Spinal cord (tissue), 10 donors: ENCODE results near the gene ATP8A2. TPM values are rescaled to one million over a fixed set of nuclear protein-coding genes. Genes with fewer than 3 reads are reported as not detected.

Source experiments
- DNase-seq, 6 donors: peaks; one replicate each; pipeline versions ENCODE4 v3.0.0 to v3.0.0-alpha.2; 2013 to 2015; ENCODE audit warnings: low spot score in 6 of 6, low read depth in 4 of 6
- H3K27ac ChIP-seq: one replicate; pipeline ENCODE4 v1.5.1; 2013; ENCODE audit warnings: low read depth, low read length, control low read depth
- H3K27me3 ChIP-seq: one replicate; pipeline ENCODE4 v1.6.1; 2013; ENCODE audit warnings: low read length; ENCODE audit not compliant: control insufficient read depth, insufficient read depth
- H3K36me3 ChIP-seq: one replicate; pipeline ENCODE4 v1.6.1; 2013; ENCODE audit warnings: low read length; ENCODE audit not compliant: control insufficient read depth, insufficient read depth
- H3K4me1 ChIP-seq: one replicate; pipeline ENCODE4 v1.6.1; 2013; ENCODE audit warnings: low read length; ENCODE audit not compliant: control insufficient read depth, insufficient read depth
- H3K4me3 ChIP-seq: one replicate; pipeline ENCODE4 v1.5.1; 2013; ENCODE audit warnings: low read depth, low read length, control low read depth
- H3K9me3 ChIP-seq: one replicate; pipeline ENCODE4 v1.6.1; 2013; ENCODE audit warnings: low read length; ENCODE audit not compliant: control insufficient read depth, insufficient read depth
- WGBS: methylation state at CpG from one replicate; pipeline ENCODE4 v1.1.5; 2013; ENCODE audit warnings: missing lambda C conversion rate; ENCODE audit not compliant: insufficient coverage; 5-methylcytosine and 5-hydroxymethylcytosine counted together
- polyA plus RNA-seq, 2 donors: library from polyadenylated mRNA; unstranded; fragments of 120-200 nt; gene quantifications; one replicate each; pipeline ENCODE4 v1.2.1, GENCODE V29; 2013; ENCODE audit not compliant: insufficient read length in 2 of 2
- total RNA-seq, 2 donors: library from RNA; depleted of rRNA in 1 of 2; stranded (reverse); fragments of 120-200 nt in 1 of 2; fragments of >200 nt in 1 of 2; gene quantifications; one replicate each; pipeline versions ENCODE4 v1.2.3 to v1.2.4, GENCODE V29; 2013 to 2014
- donor health status: healthy.

Gene ATP8A2
- total and polyA plus RNA-seq, 4 donors: 14.9 to 59.0 (median 28.0) TPM

GRCh38 chr13:25746131-25746530 lies 374.4 kb downstream of the ATP8A2 start:
- WGBS: 100% methylated on average over 1 of the region's 3 CpGs
- no peak overlapping the region for H3K27ac ChIP-seq
- peaks cover 3% of the 10 kb centered on the region for H3K4me1 ChIP-seq
- H3K9me3 ChIP-seq: no peaks in the 10 kb centered on the region
- H3K27me3 ChIP-seq: no peaks in the 10 kb centered on the region
- peak in 1 of 6 donors; percentile 52 for DNase-seq
- H3K4me3 ChIP-seq: no peak overlapping the region
- no peaks in the 10 kb centered on the region for H3K36me3 ChIP-seq

DNA sequence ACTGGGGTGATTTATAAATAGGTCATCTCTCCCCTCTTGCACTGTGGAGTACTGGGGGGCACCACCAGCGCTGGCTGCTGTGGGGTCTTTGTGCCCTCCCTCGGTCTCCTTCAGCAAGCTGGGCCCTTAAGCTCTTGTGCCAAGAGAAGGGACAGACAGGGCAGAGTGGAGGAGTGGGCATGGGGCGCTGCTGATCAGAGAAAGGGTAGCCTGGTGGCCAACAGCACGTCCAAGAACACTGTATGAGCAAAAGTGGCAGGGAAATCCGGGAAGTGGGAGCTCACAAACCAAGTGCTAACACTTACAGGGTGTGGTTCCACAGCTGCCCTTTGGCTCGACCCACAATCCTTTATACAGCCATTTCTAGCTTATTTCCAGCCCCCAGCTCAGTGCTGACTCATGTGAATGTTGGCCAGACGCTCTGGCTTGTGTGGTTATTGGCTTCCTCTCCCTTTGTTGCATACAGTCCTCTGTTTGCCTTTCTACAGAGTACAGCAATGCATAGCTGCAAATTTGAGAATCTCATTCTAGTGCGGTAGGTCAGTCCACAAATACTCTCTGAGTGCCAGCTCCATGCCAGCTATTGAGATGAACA lies 381.3 kb downstream of the ATP8A2 start:
- H3K27ac ChIP-seq: no peak overlapping the region
- WGBS: 71% methylated on average over 7 of the region's 8 CpGs
- H3K9me3 ChIP-seq: no peaks in the 10 kb centered on the region
- no peaks in the 10 kb centered on the region for H3K36me3 ChIP-seq
- H3K4me1 ChIP-seq: no peaks in the 10 kb centered on the region
- no peak overlapping the region for H3K4me3 ChIP-seq
- DNase-seq: peak in 1 of 6 donors; percentile 55
- H3K27me3 ChIP-seq: no peaks in the 10 kb centered on the region

- Histone ChIP-seq H3K4me1 (no peaks in the 10 kb centered on the region), H3K27ac (no peak overlapping the region), H3K4me3 (no peak overlapping the region), H3K9me3 (no peaks in the 10 kb centered on the region), H3K27me3 (peaks cover 4% of the 10 kb centered on the region), H3K36me3 (no peaks in the 10 kb centered on the region)
- 80% methylated on average over 1 of the region's 7 CpGs for WGBS
- peak in 1 of 6 donors; percentile 55 for DNase-seq
Measured at GRCh38 chr13:25753976-25754375, 382.2 kb downstream of the ATP8A2 start.

DNA sequence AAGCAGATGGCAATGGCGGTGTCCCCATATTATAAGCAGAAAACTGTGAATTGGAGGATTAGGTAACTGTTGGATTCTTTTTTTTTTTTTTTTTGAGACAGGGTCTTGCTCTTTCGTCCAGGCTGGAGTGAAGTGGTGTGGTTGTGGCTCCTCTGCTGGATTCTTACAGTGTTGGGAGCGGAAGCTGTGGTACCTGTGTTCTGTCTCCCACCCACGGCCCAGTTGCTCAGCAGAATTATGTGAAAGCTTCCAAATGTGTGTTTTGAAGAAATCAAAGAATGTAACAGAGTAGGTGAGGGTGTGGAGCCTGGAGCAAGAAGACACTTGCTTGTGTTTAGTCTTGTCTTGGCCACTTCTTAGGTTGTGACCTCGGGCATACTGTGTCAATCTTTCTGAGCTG lies 384.5 kb downstream of the ATP8A2 start:
- Histone ChIP-seq H3K4me1 (no peaks in the 10 kb centered on the region), H3K9me3 (no peaks in the 10 kb centered on the region), H3K36me3 (no peaks in the 10 kb centered on the region), H3K27ac (no peak overlapping the region), H3K27me3 (peaks cover 4% of the 10 kb centered on the region), H3K4me3 (no peak overlapping the region)
- WGBS: 92% methylated on average over 4 of the region's 5 CpGs
- DNase-seq: no peak

GRCh38 chr13:25756912-25757311 lies 385.1 kb downstream of the ATP8A2 start:
- Histone ChIP-seq H3K9me3 (no peaks in the 10 kb centered on the region), H3K4me3 (no peak overlapping the region), H3K4me1 (no peaks in the 10 kb centered on the region), H3K27ac (no peak overlapping the region), H3K36me3 (no peaks in the 10 kb centered on the region), H3K27me3 (peaks cover 4% of the 10 kb centered on the region)
- no CpG with 5 or more reads among the region's 8 CpGs for WGBS
- DNase-seq: no peak

GRCh38 chr13:25761041-25761440 lies 389.3 kb downstream of the ATP8A2 start:
- no peaks in the 10 kb centered on the region for H3K36me3 ChIP-seq

DNA sequence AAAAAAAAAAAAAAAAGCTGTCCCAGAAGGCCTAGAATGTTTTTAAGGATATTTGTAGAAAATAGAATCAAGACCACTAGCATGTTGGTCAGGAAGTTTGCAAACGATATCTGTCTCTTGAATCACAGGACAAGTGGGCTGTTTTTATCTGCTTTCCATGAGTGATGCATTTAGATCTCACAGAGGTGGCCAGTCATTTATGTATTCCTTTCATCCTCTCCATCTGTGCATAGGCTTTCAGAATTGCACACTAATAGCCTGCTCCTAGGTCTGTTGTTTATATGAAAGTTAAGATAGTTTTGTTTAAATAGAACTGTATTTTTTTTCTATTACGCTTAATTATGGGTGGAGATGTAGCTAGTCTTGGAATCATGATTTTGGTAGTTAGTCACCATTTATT lies 390.5 kb downstream of the ATP8A2 start:
- Histone ChIP-seq H3K27ac (no peak overlapping the region), H3K4me3 (no peak overlapping the region), H3K9me3 (no peaks in the 10 kb centered on the region), H3K4me1 (no peaks in the 10 kb centered on the region), H3K36me3 (no peaks in the 10 kb centered on the region), H3K27me3 (peaks cover 9% of the 10 kb centered on the region)
- no CpG with 5 or more reads among the region's 2 CpGs for WGBS
- no peak for DNase-seq

More at GRCh38 chr13:25761041-25761440, 389.3 kb downstream of the ATP8A2 start:
- H3K27ac ChIP-seq: no peak overlapping the region
- DNase-seq: no peak
- WGBS: no CpG with 5 or more reads among the region's 3 CpGs
- H3K27me3 ChIP-seq: peaks cover 7% of the 10 kb centered on the region
- no peaks in the 10 kb centered on the region for H3K4me1 ChIP-seq
- H3K4me3 ChIP-seq: no peak overlapping the region
- H3K9me3 ChIP-seq: no peaks in the 10 kb centered on the region

DNA sequence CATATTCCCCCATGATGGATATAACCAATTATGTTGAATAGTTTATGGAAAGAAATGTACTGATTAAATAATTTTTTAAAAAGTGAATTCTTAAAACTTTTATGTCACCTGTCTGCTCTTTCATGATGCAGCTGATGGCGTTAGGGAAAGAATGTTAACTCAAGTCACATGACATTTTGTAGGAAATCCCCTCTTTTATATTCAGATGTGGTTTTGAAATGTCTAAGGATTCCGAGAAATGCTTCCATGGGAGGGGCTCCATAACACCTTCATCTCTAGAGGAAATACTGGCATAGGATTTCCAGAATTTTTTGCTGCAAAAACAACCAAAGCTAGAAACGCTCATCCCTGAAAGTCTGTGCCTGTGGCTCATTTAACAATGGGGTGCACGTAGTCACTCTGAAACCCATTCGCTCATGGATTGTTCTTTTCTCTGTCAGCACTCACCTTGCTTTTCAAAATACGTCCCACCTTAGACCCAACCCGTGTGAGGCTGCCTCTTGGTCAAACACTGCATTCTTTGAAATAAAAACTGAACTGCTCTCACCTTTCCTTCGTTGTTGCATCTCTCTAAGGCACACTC lies 391.1 kb downstream of the ATP8A2 start:
- Histone ChIP-seq H3K4me3 (no peak overlapping the region), H3K36me3 (no peaks in the 10 kb centered on the region), H3K4me1 (no peaks in the 10 kb centered on the region), H3K27me3 (peaks cover 9% of the 10 kb centered on the region), H3K27ac (no peak overlapping the region), H3K9me3 (no peaks in the 10 kb centered on the region)
- 75% methylated on average over 4 of the region's 8 CpGs for WGBS
- DNase-seq: no peak

DNA sequence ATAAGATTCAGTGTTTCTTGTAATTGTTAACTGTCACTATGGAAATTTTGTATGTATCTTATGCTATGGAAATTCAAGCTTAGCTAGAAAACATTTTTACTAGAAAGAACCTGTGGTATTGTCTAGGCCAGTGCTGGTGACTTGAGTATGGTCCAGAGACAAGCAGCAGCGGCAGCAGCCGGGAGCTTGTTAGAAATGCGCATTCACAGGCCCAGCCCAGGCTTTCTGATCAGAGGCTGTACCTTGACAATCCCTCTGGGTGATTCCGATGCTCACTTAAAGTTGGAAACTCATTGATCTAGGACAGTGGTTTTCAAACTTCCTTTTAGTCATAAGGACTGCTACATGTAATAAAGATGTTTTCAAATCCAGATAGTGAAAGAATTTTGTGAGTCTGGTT lies 392.6 kb downstream of the ATP8A2 start:
- Histone ChIP-seq H3K9me3 (no peaks in the 10 kb centered on the region), H3K4me3 (no peak overlapping the region), H3K4me1 (peaks cover 5% of the 10 kb centered on the region), H3K27me3 (peaks cover 5% of the 10 kb centered on the region), H3K27ac (no peak overlapping the region), H3K36me3 (no peaks in the 10 kb centered on the region)
- DNase-seq: no peak
- 69% methylated on average over 3 of the region's 4 CpGs for WGBS

GRCh38 chr13:25765266-25765665 lies 393.5 kb downstream of the ATP8A2 start:
- Histone ChIP-seq H3K4me3 (no peak overlapping the region), H3K9me3 (no peaks in the 10 kb centered on the region), H3K4me1 (peaks cover 5% of the 10 kb centered on the region), H3K27me3 (peaks cover 5% of the 10 kb centered on the region), H3K27ac (no peak overlapping the region), H3K36me3 (no peaks in the 10 kb centered on the region)
- WGBS: no CpG with 5 or more reads among the region's 2 CpGs
- no peak for DNase-seq
